Measurements from ENCODE around the gene C19orf85. TPM values are rescaled to one million over a fixed set of nuclear protein-coding genes. Genes with fewer than 3 reads are reported as not detected.

C19orf85 gene
- total and polyA plus RNA-seq, 10 of the 15 experiments (the other 5 are each of a cell fraction or from before 2014, with no cell fraction given), result not detected

GRCh38 chr19:55488986-55489710 lies 24.6 kb upstream of the C19orf85 start:
- peaks cover 4% of the 10 kb centered on the region for H3K4me1 ChIP-seq (ENCODE audit: control insufficient read depth, insufficient read depth, low read length)
- WGBS (ENCODE audit: insufficient coverage, insufficient replicate concordance, low lambda C conversion rate, missing lambda C conversion rate), result 73% methylated on average over 26 of the region's 36 CpGs
- ChIA-PET POLR2A (interaction anchor here (0.5 to 0.6 kb wide), 2 partner anchors 80 to 274 kb away, joined by 3 to 5 read pairs; no protein-coding TSS in a partner anchor), RAD21 (ENCODE audit: unreplicated experiment) (no interaction called here), CTCF (interaction anchor here (3.4 kb wide), 1 partner anchor 15 kb away, joined by 22 read pairs; no protein-coding TSS in a partner anchor), SMC1A (ENCODE audit: uncharacterized antibody, unreplicated experiment) (no interaction called here)
- H3K4me2 ChIP-seq (ENCODE audit: control insufficient read depth, insufficient read depth), result no peak overlapping the region
- H3K27me3 ChIP-seq (replicated peaks in 1 of 2; ENCODE audit: control insufficient read depth in 2 of 2, insufficient read depth in 2 of 2, low read length in 1 of 2), result no peaks in the 10 kb centered on the region; a peak in 1 of 4 replicates
- no peak for FAIRE-seq
- no peaks in the 10 kb centered on the region for H4K20me1 ChIP-seq (ENCODE audit: control insufficient read depth, insufficient read depth)
- no peak for DNase-seq (ENCODE audit: low read depth, low spot score)
- BruUV-seq (replicated peaks), result no TSS peak
- no peak overlapping the region for H3K4me3 ChIP-seq
- no peak for ATAC-seq
- H3K36me3 ChIP-seq (ENCODE audit: control insufficient read depth in 2 of 2, insufficient read depth in 2 of 2, low read length in 1 of 2), result no peaks in the 10 kb centered on the region
- H2AFZ ChIP-seq (ENCODE audit: control insufficient read depth, low read depth, low read length), result no peak overlapping the region
- H3K9ac ChIP-seq (ENCODE audit: control insufficient read depth, insufficient read depth, low read length), result no peak overlapping the region
- no peak overlapping the region for H3K27ac ChIP-seq (ENCODE audit: control insufficient read depth, insufficient read depth)
- no peaks in the 10 kb centered on the region; the same call in 1 of the 2 replicates for H3K79me2 ChIP-seq (ENCODE audit: control insufficient read depth, insufficient read depth, low read length)
- intact Hi-C loops (cut with micrococcal nuclease; ENCODE audit: unreplicated experiment), result no loop called here
- in situ Hi-C loops (cut with MboI), result no loop called here
- TF ChIP-seq SRF (IDR thresholded peaks at IDR 0.05; ENCODE audit: low read depth in 2 of 2, low read length in 2 of 2) (no peak), CEBPB (IDR thresholded peaks at IDR 0.05; ENCODE audit: borderline replicate concordance in 1 of 2, low read depth in 2 of 2, low read length in 2 of 2) (no peak), CHD4 (IDR thresholded peaks at IDR 0.05) (no peak), MEF2B (IDR thresholded peaks at IDR 0.05; ENCODE audit: partially characterized antibody, poor library complexity, severe bottlenecking) (no peak), POLR2AphosphoS2 (IDR thresholded peaks at IDR 0.05; ENCODE audit: low read depth, low read length) (no peak), ATF3 (IDR thresholded peaks at IDR 0.05; ENCODE audit: borderline replicate concordance, extremely low read depth, low read depth, low read length) (no peak), NKRF (conservative IDR thresholded peaks at IDR 0.05) (no peak)
- H3K9me3 ChIP-seq (replicated peaks; ENCODE audit: control insufficient read depth, insufficient read depth, low read length), result no peaks in the 10 kb centered on the region

All from GM12878 (cell line).